Endothelial cell of coronary artery (primary cell): ENCODE data around the gene KANSL2. TPM values are rescaled to one million over a fixed set of nuclear protein-coding genes. Genes with fewer than 3 reads are reported as not detected.

Experiments used
- total RNA-seq: library from RNA; depleted of rRNA; stranded (reverse); fragments of >200 nt; gene quantifications from 2 replicates; pipeline ENCODE4 v1.2.3, GENCODE V29; 2014

The KANSL2 gene, protein sequence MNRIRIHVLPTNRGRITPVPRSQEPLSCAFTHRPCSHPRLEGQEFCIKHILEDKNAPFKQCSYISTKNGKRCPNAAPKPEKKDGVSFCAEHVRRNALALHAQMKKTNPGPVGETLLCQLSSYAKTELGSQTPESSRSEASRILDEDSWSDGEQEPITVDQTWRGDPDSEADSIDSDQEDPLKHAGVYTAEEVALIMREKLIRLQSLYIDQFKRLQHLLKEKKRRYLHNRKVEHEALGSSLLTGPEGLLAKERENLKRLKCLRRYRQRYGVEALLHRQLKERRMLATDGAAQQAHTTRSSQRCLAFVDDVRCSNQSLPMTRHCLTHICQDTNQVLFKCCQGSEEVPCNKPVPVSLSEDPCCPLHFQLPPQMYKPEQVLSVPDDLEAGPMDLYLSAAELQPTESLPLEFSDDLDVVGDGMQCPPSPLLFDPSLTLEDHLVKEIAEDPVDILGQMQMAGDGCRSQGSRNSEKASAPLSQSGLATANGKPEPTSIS
- 38.4 and 39.7 TPM in 2 replicates for total RNA-seq

DNA sequence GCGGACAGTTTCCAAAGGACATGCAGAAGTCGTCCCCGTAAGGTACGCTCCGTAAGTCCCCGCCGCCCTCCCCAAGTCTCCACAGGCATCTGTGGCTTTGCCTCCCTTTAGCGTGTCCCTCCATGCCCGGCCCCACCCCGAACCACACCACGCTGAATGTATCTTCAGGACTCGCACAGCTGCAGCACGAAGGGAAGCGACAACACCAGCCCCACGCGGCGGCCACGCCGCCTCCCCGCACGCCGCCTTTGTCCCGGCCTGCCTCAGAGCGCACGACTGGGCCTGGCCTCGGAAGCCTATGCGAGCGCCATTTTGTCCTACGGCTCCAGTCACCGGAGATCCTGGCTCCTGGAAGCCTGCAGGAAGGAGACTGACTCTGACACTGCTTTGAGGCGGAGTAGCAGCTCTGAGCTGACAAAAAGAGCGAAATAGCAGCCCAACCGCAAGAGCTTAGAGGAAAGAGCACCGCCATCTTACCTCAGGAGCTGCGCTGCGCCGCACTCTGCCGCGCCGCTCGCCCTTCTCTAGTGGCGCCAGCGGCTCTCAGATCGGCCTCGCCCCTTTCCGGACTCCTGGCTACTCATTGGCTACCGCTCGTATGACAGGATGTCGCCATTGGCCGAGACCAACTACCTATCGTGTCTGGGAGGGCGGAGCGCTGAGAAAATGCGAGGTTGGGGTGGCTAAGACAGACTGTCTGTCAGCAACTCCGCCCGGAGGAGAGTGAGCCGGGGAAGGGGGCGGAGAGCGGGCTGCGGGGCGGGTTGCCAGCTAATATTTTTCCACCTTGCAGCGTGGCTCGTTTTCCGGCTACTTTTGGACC lies at the start of gene KANSL2:
TSS of gene KANSL2 (minus strand) at position 529 of the 823 bp plus-strand sequence. CDS start 606 bp downstream, outside the sequence.

DNA sequence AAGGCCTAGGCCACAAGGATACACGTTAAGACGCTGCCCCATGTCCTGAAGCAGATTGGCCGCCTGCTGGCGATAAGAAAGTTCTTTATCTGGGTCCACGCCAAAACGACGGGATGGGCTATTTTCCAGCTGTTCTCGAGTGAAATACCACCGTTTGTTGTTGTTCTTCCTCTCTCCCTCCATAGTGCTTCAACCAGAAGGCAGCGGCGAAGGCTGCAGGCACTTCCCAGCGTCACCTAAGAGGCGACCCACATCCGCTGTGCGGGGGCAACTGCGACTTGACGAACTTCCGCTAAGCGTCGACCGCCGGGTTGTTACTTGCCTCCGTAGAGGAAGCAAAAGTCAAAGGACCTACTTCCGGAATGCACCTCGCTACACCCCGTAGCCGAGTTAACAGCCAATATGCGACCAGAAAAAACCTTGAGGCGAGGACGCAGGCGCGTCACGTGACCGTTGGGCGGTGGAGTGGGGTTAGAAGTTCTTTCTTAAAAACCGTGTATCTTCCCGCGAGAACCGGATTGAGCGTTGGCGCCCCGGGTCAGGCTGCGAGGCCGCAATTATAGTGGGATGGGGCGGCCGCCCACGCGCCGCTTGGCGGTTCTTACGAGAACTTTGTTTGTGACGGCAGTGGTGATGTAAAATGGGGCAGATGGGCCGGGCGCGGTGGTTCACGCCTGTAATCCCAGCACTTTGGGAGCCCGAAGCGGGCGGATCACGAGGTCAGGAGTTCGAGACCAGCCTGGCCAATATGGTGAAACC lies 34.6 kb upstream of the KANSL2 start, which contains the start of gene CCNT1:
TSS of gene CCNT1 (minus strand) at position 215 of the 759 bp plus-strand sequence. CDS start at position 183, 32 bp downstream.

Other genes starting within 250 kb of the KANSL2 start
- gene ANP32D, start 209.7 kb downstream of the KANSL2 start, total RNA-seq: not detected in 2 replicates
- gene C12orf54, start 199.7 kb downstream of the KANSL2 start, total RNA-seq: not detected in 2 replicates
- not detected in 2 replicates for gene OR8S1, start 156.6 kb downstream of the KANSL2 start, total RNA-seq
- not detected in 2 replicates for gene LALBA, start 112.2 kb downstream of the KANSL2 start, total RNA-seq
- gene CCNT1, start 34.5 kb upstream of the KANSL2 start, total RNA-seq: 19.3 and 24.4 TPM in 2 replicates
- gene ADCY6, start 106.9 kb upstream of the KANSL2 start, total RNA-seq: 34.6 and 55.4 TPM in 2 replicates
- 15.7 and 20.0 TPM in 2 replicates for gene CACNB3, start 136.3 kb upstream of the KANSL2 start, total RNA-seq
- gene DDX23, start 169.9 kb upstream of the KANSL2 start, total RNA-seq: 98.9 and 102 TPM in 2 replicates
- 1.5 and 2.9 TPM in 2 replicates for gene RND1, start 183.6 kb upstream of the KANSL2 start, total RNA-seq
- gene FKBP11, start 243.3 kb upstream of the KANSL2 start, total RNA-seq: 13.0 and 19.2 TPM in 2 replicates